Neural crest cell (in vitro differentiated cells): ENCODE results near the gene STX8. TPM values are rescaled to one million over a fixed set of nuclear protein-coding genes. Genes with fewer than 3 reads are reported as not detected.

Source experiments
- DNase-seq: peaks from one replicate; pipeline ENCODE4 v3.0.0; 2021; ENCODE audit warnings: low read depth, mixed read lengths, low spot score
- H3K27ac Mint-ChIP-seq: one replicate; pipeline ENCODE4 v1.8.0; 2021; ENCODE audit warnings: mild to moderate bottlenecking, mixed read lengths; ENCODE audit not compliant: unreplicated experiment
- H3K27me3 Mint-ChIP-seq: 2 replicates; pipeline ENCODE4 v1.8.0; 2021; ENCODE audit warnings: low read depth, mild to moderate bottlenecking, mixed read lengths
- H3K36me3 Mint-ChIP-seq: 2 replicates; pipeline ENCODE4 v1.8.0; 2021; ENCODE audit warnings: low read depth, mild to moderate bottlenecking, mixed read lengths
- H3K4me1 Mint-ChIP-seq: 2 replicates; pipeline ENCODE4 v1.8.0; 2021; ENCODE audit warnings: mixed read lengths
- H3K4me3 Mint-ChIP-seq: one replicate; pipeline ENCODE4 v1.8.0; 2021; ENCODE audit warnings: mild to moderate bottlenecking, mixed read lengths
- H3K9me3 Mint-ChIP-seq: 2 replicates; pipeline ENCODE4 v1.8.0; 2021; ENCODE audit warnings: mixed read lengths
- total RNA-seq: library from RNA; stranded (reverse); gene quantifications from 2 replicates; pipeline ENCODE4 v1.2.1, GENCODE V29; 2021
- TF ChIP-seq, protein P1 (sequence below): fragments of 200-600 bp; sonication (generic); conservative IDR thresholded peaks from 2 replicates; pipeline ENCODE4 v1.5.0; 2021; ENCODE audit warnings: antibody characterized with exemption, mild to moderate bottlenecking

STX8 gene
- total RNA-seq, 1 donor from 2014 or later, result 56.6 TPM

DNA sequence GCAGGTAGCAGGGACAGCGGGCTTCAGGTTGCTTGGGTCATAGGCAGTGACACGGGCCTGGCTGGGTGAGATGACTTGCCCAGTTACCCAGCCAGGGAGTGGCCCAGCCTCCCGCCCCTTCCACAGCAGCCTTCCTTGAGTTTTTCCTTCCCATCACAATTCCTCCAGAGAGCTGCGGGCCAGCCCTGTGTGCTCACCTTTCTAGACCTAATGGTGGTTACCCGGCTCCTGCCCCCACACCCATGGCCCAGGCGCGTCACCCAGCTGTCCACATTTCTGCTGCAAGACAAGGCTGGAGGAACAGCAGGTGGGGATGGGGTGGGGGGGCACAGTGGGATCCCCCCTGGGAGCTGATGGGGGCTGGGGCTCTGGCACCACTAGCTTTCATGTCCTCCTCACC, 351.1 kb downstream of the STX8 start:
- peaks cover 2% of the 10 kb centered on the region for H3K9me3 Mint-ChIP-seq
- DNase-seq, result no peak
- H3K36me3 Mint-ChIP-seq, result no peaks in the 10 kb centered on the region
- peaks cover 28% of the 10 kb centered on the region for H3K4me1 Mint-ChIP-seq
- peaks cover 48% of the 10 kb centered on the region for H3K27me3 Mint-ChIP-seq
- no peak overlapping the region for H3K27ac Mint-ChIP-seq
- H3K4me3 Mint-ChIP-seq, result no peak overlapping the region
- TF ChIP-seq, protein P1, sequence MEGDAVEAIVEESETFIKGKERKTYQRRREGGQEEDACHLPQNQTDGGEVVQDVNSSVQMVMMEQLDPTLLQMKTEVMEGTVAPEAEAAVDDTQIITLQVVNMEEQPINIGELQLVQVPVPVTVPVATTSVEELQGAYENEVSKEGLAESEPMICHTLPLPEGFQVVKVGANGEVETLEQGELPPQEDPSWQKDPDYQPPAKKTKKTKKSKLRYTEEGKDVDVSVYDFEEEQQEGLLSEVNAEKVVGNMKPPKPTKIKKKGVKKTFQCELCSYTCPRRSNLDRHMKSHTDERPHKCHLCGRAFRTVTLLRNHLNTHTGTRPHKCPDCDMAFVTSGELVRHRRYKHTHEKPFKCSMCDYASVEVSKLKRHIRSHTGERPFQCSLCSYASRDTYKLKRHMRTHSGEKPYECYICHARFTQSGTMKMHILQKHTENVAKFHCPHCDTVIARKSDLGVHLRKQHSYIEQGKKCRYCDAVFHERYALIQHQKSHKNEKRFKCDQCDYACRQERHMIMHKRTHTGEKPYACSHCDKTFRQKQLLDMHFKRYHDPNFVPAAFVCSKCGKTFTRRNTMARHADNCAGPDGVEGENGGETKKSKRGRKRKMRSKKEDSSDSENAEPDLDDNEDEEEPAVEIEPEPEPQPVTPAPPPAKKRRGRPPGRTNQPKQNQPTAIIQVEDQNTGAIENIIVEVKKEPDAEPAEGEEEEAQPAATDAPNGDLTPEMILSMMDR, result no peak

DNA sequence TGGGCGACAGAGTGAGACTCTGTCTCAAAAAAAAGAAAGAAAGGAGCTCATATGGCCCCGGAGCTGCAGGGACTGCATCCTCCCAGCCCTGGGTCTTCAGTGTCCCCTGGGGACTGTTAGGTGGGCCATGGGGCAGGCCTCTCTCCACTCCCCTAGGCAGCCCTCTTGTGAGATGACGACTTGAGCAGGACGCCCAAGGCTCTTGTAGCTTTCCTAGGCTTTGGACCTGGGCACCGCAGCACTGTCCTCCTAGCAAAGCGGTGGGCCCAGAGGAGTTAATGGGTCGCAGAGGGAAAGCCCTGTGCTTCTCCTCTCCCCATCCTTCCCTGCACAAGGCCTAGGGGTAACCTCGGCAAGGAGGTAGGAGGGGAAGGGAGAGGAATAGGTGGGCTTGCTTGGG, 352.1 kb downstream of the STX8 start:
- no peak for DNase-seq
- H3K27ac Mint-ChIP-seq, result peak overlapping the region; percentile 13
- H3K27me3 Mint-ChIP-seq, result peaks cover 57% of the 10 kb centered on the region
- peak overlapping the region; percentile 36 for H3K4me3 Mint-ChIP-seq
- H3K9me3 Mint-ChIP-seq, result peaks cover 2% of the 10 kb centered on the region
- no peaks in the 10 kb centered on the region for H3K36me3 Mint-ChIP-seq
- peaks cover 26% of the 10 kb centered on the region for H3K4me1 Mint-ChIP-seq
- TF ChIP-seq, protein P1, result no peak

DNA sequence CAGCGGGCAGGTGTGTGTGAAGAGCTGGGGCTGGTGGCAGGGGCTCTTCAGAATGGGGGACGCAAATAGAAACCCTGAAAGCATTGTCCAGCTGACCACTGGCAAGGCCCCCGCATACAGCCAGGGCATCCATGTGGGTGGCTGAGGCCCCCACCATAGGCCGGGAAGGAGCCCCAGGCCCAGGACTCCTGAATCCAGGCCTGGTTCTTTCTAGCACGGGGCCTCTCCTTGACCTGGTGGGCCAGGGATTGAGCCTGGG, 353.8 kb downstream of the STX8 start:
- H3K27me3 Mint-ChIP-seq, result peaks cover 74% of the 10 kb centered on the region
- H3K27ac Mint-ChIP-seq, result peak overlapping the region; percentile 97
- H3K4me1 Mint-ChIP-seq, result peaks cover 39% of the 10 kb centered on the region
- peaks cover 2% of the 10 kb centered on the region for H3K9me3 Mint-ChIP-seq
- TF ChIP-seq, protein P1, result no peak
- H3K4me3 Mint-ChIP-seq, result no peak overlapping the region
- DNase-seq, result no peak
- peaks cover 3% of the 10 kb centered on the region for H3K36me3 Mint-ChIP-seq

DNA sequence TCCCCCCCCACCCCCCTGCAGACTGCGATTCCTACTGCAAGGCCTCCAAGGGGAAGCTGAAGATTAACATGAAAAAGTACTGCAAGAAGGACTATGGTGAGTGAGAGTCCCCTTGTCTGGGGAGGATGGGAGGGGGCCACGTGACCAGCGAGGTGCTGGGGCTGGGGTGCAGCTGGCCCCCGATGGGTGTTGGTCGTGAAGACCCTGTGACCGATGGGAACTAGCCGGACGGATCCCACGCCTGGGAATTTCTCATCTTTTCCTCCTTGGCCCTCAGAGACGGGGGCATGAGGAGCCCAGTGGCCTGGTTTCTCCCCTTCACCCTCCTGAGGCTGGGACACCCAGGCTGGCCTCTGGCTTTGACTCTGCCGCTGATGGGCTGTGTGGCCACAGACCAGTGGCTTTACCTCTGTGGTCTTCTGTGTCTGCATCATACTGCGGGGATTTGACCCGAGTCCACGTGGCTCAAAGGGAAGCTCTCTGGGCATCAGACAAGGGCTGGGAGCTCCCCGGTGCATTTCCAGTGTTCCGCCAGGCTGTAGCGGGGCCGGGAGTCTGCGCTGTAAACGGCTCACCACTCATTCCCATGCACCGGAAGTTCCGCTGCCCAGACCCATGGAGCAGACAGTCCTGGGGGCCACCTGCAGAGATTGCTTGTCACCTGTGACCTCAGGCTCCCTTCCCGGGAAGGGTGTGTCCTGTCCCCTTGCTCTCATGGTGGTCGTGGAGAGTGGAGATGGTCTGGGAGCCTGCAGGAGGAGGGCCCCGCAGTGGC, 354.3 kb downstream of the STX8 start:
- Mint-ChIP-seq H3K4me1 (peaks cover 39% of the 10 kb centered on the region), H3K4me3 (peak overlapping the region; percentile 86), H3K27ac (peak overlapping the region; percentile 97), H3K9me3 (peaks cover 2% of the 10 kb centered on the region), H3K27me3 (peaks cover 77% of the 10 kb centered on the region), H3K36me3 (peaks cover 5% of the 10 kb centered on the region)
- TF ChIP-seq, protein P1, result no peak
- DNase-seq, result no peak

DNA sequence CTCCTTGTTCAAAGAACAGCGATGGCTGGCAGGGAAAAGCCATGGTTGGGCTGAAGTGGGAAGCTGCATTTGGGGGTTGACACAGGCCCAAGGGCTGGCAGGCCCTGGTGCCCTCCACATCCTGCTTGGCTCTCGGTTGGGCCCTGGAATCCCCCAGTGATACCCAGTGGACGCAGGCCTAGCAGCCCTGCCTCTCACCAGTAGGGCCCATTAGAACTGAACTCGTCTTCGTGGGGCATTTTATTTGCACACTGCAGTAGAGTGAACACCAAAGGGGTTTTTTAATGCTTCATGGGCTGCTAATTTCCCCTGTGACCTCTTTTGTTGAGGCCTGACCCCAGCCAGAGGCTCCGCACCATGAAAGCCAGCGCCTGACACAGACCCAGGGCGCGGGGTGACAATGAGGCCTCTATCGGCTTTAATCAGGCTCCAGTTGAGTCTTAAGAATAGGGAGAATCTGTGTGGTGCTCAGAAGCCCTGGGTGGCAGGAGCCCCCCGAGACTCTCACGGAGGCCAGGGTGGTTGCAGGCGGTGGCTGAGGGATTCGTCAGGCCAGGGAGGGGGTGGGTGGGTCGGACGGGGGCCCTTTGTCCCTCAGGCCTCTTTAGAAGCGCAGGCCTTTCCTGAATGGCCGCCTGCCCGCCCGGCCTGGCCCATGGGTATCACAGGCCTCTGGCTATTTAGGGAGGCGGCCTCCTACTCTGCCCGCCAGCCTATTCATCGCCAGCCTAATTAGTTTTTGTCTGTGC, 355.0 kb downstream of the STX8 start:
- Mint-ChIP-seq H3K27me3 (peaks cover 80% of the 10 kb centered on the region), H3K4me1 (peaks cover 39% of the 10 kb centered on the region), H3K4me3 (peak overlapping the region; percentile 86), H3K27ac (peak overlapping the region; percentile 97), H3K36me3 (peaks cover 13% of the 10 kb centered on the region), H3K9me3 (peaks cover 7% of the 10 kb centered on the region)
- peak; percentile 60 for DNase-seq
- TF ChIP-seq, protein P1, result no peak
